BE2C (cell line): ENCODE data around the gene PMIS2.

Source experiments
- DNase-seq: peaks from one replicate; pipeline ENCODE4 v3.0.0-alpha.2; 2020
- H3K27me3 ChIP-seq: fragments of 250-450 bp; sonication (Bioruptor Pico); 2 replicates; pipeline ENCODE4 v1.5.1; 2020; ENCODE audit warnings: mild to moderate bottlenecking
- H3K36me3 ChIP-seq: fragments of 250-450 bp; sonication (Bioruptor Pico); 2 replicates; pipeline ENCODE4 v1.5.1; 2020; ENCODE audit warnings: mild to moderate bottlenecking
- H3K4me1 ChIP-seq: fragments of 250-450 bp; sonication (Bioruptor Pico); 2 replicates; pipeline ENCODE4 v1.5.1; 2020
- H3K4me3 ChIP-seq: 2 replicates; pipeline ENCODE4 v1.5.1; 2011; ENCODE audit warnings: low read depth, low read length
- H3K9me3 ChIP-seq: fragments of 250-450 bp; sonication (Bioruptor Pico); 2 replicates; pipeline ENCODE4 v1.5.1; 2020
- TF ChIP-seq, protein P1 (sequence below): IDR thresholded peaks from 2 replicates; pipeline ENCODE4 v1.5.1; 2012; ENCODE audit warnings: mild to moderate bottlenecking, low read depth, low read length

The PMIS2 gene

DNA sequence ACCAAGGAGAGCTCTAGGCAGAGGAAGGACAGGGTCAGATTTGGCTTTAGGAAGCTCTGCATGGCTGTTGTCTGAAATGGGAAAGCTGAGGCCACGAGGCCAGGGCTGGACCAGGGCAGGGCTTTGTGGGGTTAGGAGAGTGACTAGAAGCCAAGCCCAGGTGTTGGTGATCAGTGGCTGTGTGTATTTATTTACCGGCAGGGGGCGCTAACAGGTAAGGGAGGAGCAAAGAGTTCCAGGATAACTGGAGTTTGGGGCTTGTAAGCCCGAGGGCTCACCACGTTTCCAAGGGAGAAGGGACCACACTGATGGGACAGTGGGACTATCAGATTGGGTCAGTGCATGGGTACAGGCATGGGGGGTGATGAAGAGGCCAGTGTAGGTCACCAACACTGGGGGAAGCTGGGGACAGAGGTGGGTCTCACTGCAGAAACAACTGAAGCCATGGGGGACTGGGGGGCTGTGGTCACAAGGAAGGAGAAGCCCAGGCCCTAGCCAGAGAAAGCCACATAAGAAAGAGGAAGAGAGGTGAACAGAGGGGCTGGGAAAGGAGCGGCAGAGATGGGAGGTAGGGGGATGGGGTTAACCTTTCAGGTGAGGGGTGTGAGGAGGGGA, 36.7 kb upstream of the PMIS2 start:
- no peaks in the 10 kb centered on the region for H3K4me1 ChIP-seq
- TF ChIP-seq, protein P1, sequence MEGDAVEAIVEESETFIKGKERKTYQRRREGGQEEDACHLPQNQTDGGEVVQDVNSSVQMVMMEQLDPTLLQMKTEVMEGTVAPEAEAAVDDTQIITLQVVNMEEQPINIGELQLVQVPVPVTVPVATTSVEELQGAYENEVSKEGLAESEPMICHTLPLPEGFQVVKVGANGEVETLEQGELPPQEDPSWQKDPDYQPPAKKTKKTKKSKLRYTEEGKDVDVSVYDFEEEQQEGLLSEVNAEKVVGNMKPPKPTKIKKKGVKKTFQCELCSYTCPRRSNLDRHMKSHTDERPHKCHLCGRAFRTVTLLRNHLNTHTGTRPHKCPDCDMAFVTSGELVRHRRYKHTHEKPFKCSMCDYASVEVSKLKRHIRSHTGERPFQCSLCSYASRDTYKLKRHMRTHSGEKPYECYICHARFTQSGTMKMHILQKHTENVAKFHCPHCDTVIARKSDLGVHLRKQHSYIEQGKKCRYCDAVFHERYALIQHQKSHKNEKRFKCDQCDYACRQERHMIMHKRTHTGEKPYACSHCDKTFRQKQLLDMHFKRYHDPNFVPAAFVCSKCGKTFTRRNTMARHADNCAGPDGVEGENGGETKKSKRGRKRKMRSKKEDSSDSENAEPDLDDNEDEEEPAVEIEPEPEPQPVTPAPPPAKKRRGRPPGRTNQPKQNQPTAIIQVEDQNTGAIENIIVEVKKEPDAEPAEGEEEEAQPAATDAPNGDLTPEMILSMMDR, result peak; percentile 75
- H3K9me3 ChIP-seq, result no peaks in the 10 kb centered on the region
- H3K27me3 ChIP-seq, result no peaks in the 10 kb centered on the region
- H3K4me3 ChIP-seq, result no peak overlapping the region
- peaks cover 9% of the 10 kb centered on the region for H3K36me3 ChIP-seq
- peak; percentile 73 for DNase-seq

DNA sequence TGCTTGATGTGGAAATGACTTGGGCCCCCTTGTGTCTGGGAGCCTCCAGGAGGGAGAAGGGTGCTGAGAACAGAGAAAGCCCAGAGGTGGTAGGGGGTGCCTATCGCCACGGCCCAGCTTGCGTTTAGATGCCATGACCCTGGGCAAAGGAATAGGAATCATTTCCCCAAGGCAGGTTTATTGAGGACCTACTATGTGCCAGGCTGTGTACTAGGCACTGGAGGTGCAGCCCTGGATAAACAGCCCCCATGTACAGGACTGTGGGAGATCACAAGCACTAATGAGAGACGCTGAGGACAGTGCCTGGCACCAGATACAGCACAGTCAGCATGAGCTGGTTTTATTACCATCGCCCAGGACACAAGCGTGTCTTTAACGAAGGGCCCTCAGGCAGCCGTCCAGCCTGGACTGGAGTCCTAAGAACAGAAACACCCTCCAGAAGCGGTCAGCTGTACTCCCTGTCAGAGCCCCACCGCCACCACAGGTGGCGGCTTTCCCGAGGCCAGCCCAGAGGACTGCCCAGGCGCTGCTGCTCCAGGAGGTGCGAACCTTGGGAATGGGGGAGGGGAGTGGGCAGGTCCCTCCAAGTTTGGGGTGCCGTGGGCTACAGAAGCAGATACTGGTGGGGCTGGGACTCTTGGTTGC, 36.0 kb upstream of the PMIS2 start:
- DNase-seq, result no peak
- Histone ChIP-seq H3K9me3 (no peaks in the 10 kb centered on the region), H3K4me3 (no peak overlapping the region), H3K27me3 (no peaks in the 10 kb centered on the region), H3K4me1 (no peaks in the 10 kb centered on the region), H3K36me3 (peaks cover 9% of the 10 kb centered on the region)
- TF ChIP-seq, protein P1, result no peak

DNA sequence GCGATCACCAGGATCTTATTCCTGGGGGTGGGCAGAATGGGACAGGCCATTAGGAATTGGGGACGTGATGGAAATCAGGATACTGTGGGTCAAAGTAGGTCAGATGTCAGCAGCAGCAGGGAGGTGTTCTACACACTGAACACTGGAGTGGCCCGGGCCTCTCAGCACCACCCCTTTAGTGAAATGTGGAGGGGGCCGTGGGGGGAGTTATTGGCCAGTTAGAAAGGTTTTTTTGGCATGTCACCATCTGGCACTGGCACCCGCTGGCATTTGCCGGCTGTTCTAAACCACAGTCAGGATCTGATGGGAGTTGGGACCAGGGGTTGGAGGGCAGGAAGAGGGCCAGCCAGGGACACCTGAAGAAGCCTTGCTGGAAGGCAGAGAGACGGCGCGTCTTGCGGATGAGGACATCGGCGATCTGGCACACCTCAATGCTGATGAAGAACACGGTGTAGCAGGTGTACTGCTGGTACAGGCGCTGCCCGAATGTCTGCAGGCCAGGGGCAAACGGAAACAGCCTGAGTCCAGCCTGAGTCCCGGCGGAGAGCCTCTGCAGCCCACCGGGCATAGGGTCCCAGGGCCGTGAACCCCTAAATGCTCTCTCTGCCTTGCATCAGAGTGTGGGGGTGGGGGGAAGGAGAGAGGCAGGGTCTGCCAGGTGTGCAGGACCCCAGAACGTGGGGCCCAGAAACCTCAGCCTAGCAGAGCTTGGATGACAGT, 34.7 kb upstream of the PMIS2 start:
- Histone ChIP-seq H3K9me3 (no peaks in the 10 kb centered on the region), H3K4me3 (no peak overlapping the region), H3K27me3 (no peaks in the 10 kb centered on the region), H3K36me3 (peaks cover 6% of the 10 kb centered on the region; the same call in 1 of the 2 replicates), H3K4me1 (peaks cover 5% of the 10 kb centered on the region)
- TF ChIP-seq, protein P1, result no peak
- DNase-seq, result no peak

DNA sequence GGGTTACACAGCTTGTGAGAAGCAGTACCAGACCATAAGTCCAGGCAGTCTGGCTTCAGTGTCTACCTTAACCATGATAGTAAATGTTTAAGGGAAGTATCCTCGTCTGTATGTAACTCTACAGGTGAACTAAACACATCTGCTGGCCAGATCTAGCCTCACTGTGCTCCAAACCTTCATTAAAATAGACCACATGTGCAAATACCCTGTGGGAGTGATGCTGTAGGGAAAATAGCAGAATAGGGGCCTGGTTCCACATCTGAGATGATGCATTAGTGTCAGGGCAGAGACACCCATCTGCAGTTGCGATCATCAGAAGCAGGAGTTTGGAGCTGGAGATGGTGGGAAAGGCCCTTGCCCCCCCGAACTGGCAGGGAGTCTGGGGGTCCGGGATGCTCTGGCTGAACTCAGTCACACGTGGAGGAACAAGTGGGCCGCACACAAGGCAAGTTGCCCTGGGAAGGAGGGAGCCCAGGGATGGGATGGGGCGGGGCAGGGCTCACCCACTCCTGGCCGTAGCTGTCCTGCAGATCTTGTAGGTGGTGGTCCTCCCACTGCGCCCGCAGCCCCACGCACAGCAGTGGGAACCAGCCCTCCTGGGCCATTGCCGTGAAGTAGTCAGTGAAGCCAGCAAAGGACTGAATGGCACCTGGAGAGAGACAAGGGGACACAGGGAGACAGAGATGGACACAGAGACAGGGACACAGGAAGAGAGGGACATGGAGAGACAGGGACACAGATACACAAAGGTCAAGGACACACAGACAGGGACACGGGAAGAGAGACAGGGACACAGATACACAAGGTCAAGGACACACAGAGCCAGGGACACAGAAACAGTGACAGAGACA, 33.2 kb upstream of the PMIS2 start:
- Histone ChIP-seq H3K4me3 (no peak overlapping the region), H3K36me3 (no peaks in the 10 kb centered on the region), H3K4me1 (peaks cover 5% of the 10 kb centered on the region), H3K27me3 (no peaks in the 10 kb centered on the region), H3K9me3 (no peaks in the 10 kb centered on the region)
- no peak for DNase-seq
- TF ChIP-seq, protein P1, result no peak

DNA sequence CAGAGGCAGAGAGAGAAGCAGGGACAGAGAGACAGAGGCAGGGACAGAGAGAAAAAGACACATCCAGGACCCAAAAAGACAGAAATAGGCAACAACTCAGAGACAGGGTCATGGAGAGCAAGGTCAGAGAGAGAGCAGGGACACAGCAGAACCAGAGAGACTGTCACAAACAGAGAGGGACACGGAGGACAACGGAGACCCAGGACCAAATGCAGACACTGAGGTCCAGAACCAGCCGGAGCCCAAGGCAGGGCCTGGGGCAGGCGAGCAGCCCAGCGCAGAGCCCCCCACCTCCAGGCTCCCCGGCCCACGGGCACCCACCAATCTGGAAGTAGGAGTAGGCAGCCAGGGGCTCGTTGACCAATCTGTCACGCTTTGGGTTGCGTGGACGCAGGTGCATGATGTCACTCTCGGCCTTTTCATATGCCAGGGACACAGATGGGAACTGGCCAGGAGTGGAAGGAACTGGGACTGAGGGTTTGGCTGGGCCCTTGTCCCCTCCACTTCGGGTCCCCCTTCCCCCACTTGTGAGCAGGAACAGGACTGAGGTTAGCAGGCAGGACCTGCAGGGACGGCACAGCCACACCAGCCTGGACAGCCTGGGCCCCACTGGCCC, 32.5 kb upstream of the PMIS2 start:
- Histone ChIP-seq H3K27me3 (no peaks in the 10 kb centered on the region), H3K9me3 (no peaks in the 10 kb centered on the region), H3K36me3 (no peaks in the 10 kb centered on the region), H3K4me1 (peaks cover 5% of the 10 kb centered on the region), H3K4me3 (no peak overlapping the region)
- TF ChIP-seq, protein P1, result no peak
- no peak for DNase-seq
